CD4-positive, alpha-beta memory T cell (primary cell): ENCODE data around the gene EIF4EBP2. TPM values are rescaled to one million over a fixed set of nuclear protein-coding genes. Genes with fewer than 3 reads are reported as not detected.

Source experiments
- CTCF ChIA-PET: fragments of 350-600 bp; sonication (Branson Sonifier 250); formaldehyde crosslinking; loops from one replicate; lab custom pipeline; 2021; ENCODE audit warnings: inconsistent platforms; ENCODE audit not compliant: partially characterized antibody; lab: Charles Lee
- POLR2A ChIA-PET: fragments of 350-600 bp; sonication (Branson Sonifier 250); formaldehyde crosslinking; loops from one replicate; lab custom pipeline; 2021; ENCODE audit not compliant: partially characterized antibody; lab: Charles Lee
- DNase-seq, 5 donors: peaks; one replicate each; pipeline versions ENCODE4 v3.0.0 to v3.0.0-alpha.2; 2020 to 2022; ENCODE audit warnings: mixed read lengths in 1 of 5
- H3K27ac ChIP-seq: one replicate; pipeline ENCODE4 v1.7.0; 2013; ENCODE audit warnings: low read depth, low read length
- H3K27me3 ChIP-seq: 2 replicates; pipeline ENCODE4 v1.7.0; 2013; ENCODE audit warnings: mild to moderate bottlenecking, low read length, moderate library complexity; ENCODE audit not compliant: insufficient read depth
- H3K36me3 ChIP-seq: 2 replicates; pipeline ENCODE4 v1.7.0; 2013; ENCODE audit warnings: mild to moderate bottlenecking, low read length, moderate library complexity; ENCODE audit not compliant: insufficient read depth
- H3K4me1 ChIP-seq: 2 replicates; pipeline ENCODE4 v1.7.0; 2013; ENCODE audit warnings: mild to moderate bottlenecking, low read length, moderate library complexity; ENCODE audit not compliant: insufficient read depth
- H3K4me3 ChIP-seq, 2 donors: one replicate each; pipeline ENCODE4 v1.7.0; 2013; ENCODE audit warnings: low read length in 2 of 2, mild to moderate bottlenecking in 1 of 2
- H3K9me3 ChIP-seq, 2 donors: one replicate each; pipeline ENCODE4 v1.7.0; 2013; ENCODE audit warnings: low read length in 2 of 2, control low read depth in 1 of 2; ENCODE audit not compliant: control insufficient read depth in 1 of 2
- H3K27ac Mint-ChIP-seq, 7 donors: one replicate each; pipeline ENCODE4 v1.8.0; 2020 to 2021; ENCODE audit warnings: mixed read lengths in 7 of 7, mild to moderate bottlenecking in 6 of 7, inconsistent platforms in 3 of 7, moderate library complexity in 3 of 7
- H3K27me3 Mint-ChIP-seq, 2 donors: one replicate each; pipeline ENCODE4 v1.8.0; 2020 to 2021; ENCODE audit warnings: mixed read lengths in 2 of 2
- H3K36me3 Mint-ChIP-seq, 2 donors: one replicate each; pipeline ENCODE4 v1.8.0; 2020 to 2021; ENCODE audit warnings: mixed read lengths in 2 of 2, inconsistent platforms in 1 of 2, mild to moderate bottlenecking in 1 of 2
- H3K4me1 Mint-ChIP-seq, 4 donors: one replicate each; pipeline ENCODE4 v1.8.0; 2020 to 2021; ENCODE audit warnings: mixed read lengths in 4 of 4, mild to moderate bottlenecking in 1 of 4
- H3K4me3 Mint-ChIP-seq, 8 donors: one replicate each; pipeline ENCODE4 v1.8.0; 2020 to 2021; ENCODE audit warnings: mixed read lengths in 8 of 8, mild to moderate bottlenecking in 7 of 8, moderate library complexity in 6 of 8, inconsistent platforms in 3 of 8
- H3K9me3 Mint-ChIP-seq, 8 donors: one replicate each; pipeline ENCODE4 v1.8.0; 2020 to 2021; ENCODE audit warnings: mixed read lengths in 8 of 8, mild to moderate bottlenecking in 5 of 8, inconsistent platforms in 3 of 8, moderate library complexity in 1 of 8
- intact Hi-C: fragments of 100-400 bp; cut with micrococcal nuclease; formaldehyde crosslinking; loops from one replicate; pipeline ENCODE4 v1.15.1; 2023
- polyA plus RNA-seq, 2 donors: library from polyadenylated mRNA; unstranded; fragments of 300-500 nt; fragmentation: Illumina TruSeq; gene quantifications; one replicate each; pipeline ENCODE4 v1.2.3, GENCODE V29; 2021
- total RNA-seq, 2 experiments: library from RNA; stranded (reverse); gene quantifications; one replicate each; pipeline ENCODE4 v1.2.3, GENCODE V29; 2021

The EIF4EBP2 gene, protein sequence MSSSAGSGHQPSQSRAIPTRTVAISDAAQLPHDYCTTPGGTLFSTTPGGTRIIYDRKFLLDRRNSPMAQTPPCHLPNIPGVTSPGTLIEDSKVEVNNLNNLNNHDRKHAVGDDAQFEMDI
- total RNA-seq (10 to 100 TPM; 54.5 to 56.9 TPM), polyA plus RNA-seq (10 to 100 TPM; 67.7 to 83.9 TPM)

DNA sequence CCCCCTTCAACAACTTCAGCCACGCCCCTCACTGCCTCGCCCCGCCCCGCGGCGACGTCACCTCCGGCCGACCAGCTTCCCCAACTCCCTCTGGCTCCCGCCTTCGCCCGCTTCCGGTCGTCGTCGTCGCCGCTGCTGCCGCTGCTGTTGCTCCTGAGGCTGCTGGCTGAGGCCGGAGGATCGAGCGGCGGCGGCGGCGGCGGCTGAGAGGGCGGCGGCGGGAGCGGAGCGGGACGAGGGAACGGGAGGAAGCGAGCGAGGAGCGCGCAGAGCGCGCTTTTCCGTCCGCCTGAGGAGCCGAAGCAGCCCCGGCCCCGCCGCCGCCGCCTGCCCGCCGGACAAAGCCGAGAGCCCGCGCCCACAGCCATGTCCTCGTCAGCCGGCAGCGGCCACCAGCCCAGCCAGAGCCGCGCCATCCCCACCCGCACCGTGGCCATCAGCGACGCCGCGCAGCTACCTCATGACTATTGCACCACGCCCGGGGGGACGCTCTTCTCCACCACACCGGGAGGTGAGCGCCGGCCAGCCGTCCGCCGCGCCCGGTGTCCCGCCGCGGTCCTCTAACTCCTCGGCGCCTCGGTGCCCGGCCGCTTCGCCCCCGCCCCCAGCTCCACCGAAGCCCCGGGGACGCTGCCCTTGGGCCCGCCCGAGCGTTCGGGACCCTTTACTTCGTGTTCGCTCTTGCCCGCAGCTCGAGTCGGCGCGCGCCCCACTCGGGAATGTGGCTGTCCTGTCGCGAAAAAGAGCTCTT lies at the start of gene EIF4EBP2:
TSS of gene EIF4EBP2 (plus strand) at position 110 of the 751 bp plus-strand sequence. CDS start at position 367, 257 bp downstream.
- DNase-seq: peak; percentile 95 to 99 (median 96)
- Mint-ChIP-seq H3K4me3 (peak within 1 kb of the TSS; percentile 92 to 98 (median 98)), H3K27ac (peak within 1 kb of the TSS; percentile 87 to 97 (median 95)), H3K36me3 (peaks cover 20 to 28% of the 10 kb centered on the region in 2 donors), H3K9me3 (no peaks in the 10 kb centered on the region), H3K4me1 (peaks cover 30 to 51% (median 40%) of the 10 kb centered on the region in 4 donors), H3K27me3 (no peaks in the 10 kb centered on the region)
- Histone ChIP-seq H3K4me1 (peaks cover 32% of the 10 kb centered on the region), H3K36me3 (no peaks in the 10 kb centered on the region), H3K9me3 (no peaks in the 10 kb centered on the region), H3K27me3 (no peaks in the 10 kb centered on the region), H3K4me3 (peak within 1 kb of the TSS; percentile 32 to 78), H3K27ac (peak within 1 kb of the TSS; percentile 86)
- POLR2A ChIA-PET: interaction anchor here (0.7 to 5.1 kb wide), 34 partner anchors 10 to 483 kb away, joined by 3 to 48 read pairs (median 4); partner anchors contain the start of genes LRRC20, NODAL, PALD1 and PPA1
- intact Hi-C loops: loop anchor here (1.0 to 5.0 kb wide), 5 partner anchors 22 to 258 kb away; partner anchors contain the start of genes LRRC20, PALD1, PPA1 and TYSND1
- CTCF ChIA-PET: interaction anchor here (0.8 to 4.4 kb wide), 12 partner anchors 10 to 288 kb away, joined by 3 to 25 read pairs (median 4); partner anchors contain the start of gene TYSND1

DNA sequence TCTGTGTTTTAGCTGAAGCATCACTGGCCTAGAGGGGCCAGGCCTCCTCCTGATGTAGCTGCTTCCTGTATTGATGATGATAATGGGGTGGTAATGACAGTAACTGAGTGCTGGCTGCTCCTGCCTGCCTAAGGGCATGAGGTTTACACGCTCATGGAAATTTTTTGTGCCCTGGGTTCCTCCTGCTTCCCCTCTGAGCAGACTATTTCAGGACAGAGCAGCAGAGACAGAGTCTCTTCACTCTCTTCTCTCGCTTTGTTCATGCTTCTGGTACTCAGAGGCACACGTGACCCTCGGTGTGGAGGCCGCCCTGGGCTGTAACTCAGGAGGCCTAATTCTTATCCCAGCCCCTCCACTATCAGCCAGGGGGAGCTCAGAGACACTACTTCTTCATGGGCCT lies 49.4 kb upstream of the EIF4EBP2 start:
- H3K27me3 ChIP-seq: no peaks in the 10 kb centered on the region
- Mint-ChIP-seq H3K4me1 (peaks cover 5 to 14% (median 8%) of the 10 kb centered on the region in 4 donors), H3K4me3 (no peak overlapping the region), H3K9me3 (no peaks in the 10 kb centered on the region), H3K27me3 (peaks cover 0 to 3% of the 10 kb centered on the region in 2 donors), H3K27ac (no peak overlapping the region), H3K36me3 (no peaks in the 10 kb centered on the region)
- POLR2A ChIA-PET: no interaction called here
- H3K4me1 ChIP-seq: peaks cover 11% of the 10 kb centered on the region
- CTCF ChIA-PET: interaction anchor here (3.5 to 19.1 kb wide), 2 partner anchors 10 to 135 kb away, joined by 28 to 558 read pairs; no protein-coding TSS in a partner anchor
- no peaks in the 10 kb centered on the region for H3K9me3 ChIP-seq
- H3K36me3 ChIP-seq: no peaks in the 10 kb centered on the region
- no peak overlapping the region for H3K27ac ChIP-seq
- DNase-seq: no peak
- no peak overlapping the region for H3K4me3 ChIP-seq
- intact Hi-C loops: no loop called here

DNA sequence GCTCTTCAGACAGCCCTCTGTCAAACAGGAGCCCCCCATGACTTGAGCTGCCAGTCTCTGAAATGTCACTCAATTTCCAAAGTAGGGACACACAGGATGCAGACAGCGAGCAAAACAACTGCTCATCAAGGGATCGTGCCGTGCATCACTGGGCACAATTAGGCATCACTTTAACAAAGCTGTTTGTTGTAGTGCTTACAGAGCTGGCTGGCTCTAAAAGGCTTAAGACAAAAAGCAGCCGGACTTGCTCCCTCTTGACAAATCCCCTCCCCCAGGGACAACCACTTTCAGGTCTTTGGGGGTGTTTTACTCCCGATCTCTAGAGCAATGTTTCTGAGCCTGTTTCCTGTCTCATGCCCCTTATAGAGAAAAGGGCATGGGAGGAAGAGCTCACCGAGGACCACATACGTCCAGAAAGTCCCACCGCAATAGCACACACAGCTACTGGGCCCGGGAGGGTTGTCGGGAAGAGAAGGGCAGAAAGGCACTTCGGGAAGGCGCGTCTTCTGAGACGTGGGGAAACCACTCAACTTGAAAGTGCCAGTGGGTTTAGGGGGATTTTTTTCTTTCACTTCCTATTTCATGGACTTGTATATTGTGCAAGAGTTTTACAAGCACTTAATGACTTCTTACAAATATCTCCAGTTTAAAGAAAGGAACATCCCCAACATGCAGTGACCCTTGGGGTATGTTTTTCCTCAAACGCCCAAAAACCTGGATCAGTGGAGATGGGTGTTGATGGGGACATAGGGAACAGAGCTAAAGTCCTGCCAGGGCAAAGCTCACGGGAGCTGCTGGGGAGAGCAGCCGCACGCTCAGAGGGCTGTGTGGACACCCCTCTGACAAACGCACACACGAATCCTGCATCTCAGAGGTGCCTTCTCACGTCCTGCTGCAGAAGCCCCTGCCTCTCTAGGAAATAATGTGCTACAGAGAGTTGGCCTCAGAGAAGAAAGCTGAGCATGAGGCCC lies 48.6 kb upstream of the EIF4EBP2 start:
- no peak for DNase-seq
- H3K27me3 Mint-ChIP-seq: peaks cover 0 to 3% of the 10 kb centered on the region in 2 donors
- no peak overlapping the region for H3K27ac ChIP-seq
- peak overlapping the region in 3 of 7 donors; percentile 8 to 64 (median 57) for H3K27ac Mint-ChIP-seq
- H3K4me3 ChIP-seq: no peak overlapping the region
- H3K36me3 ChIP-seq: no peaks in the 10 kb centered on the region
- no peaks in the 10 kb centered on the region for H3K27me3 ChIP-seq
- ChIA-PET POLR2A (no interaction called here), CTCF (interaction anchor here (0.6 to 19.1 kb wide), 3 partner anchors 9 to 135 kb away, joined by 4 to 558 read pairs (median 28); no protein-coding TSS in a partner anchor)
- H3K9me3 Mint-ChIP-seq: no peaks in the 10 kb centered on the region
- no peaks in the 10 kb centered on the region for H3K9me3 ChIP-seq
- H3K4me1 Mint-ChIP-seq: peaks cover 5 to 14% (median 8%) of the 10 kb centered on the region in 4 donors
- intact Hi-C loops: no loop called here
- H3K36me3 Mint-ChIP-seq: no peaks in the 10 kb centered on the region
- peaks cover 11% of the 10 kb centered on the region for H3K4me1 ChIP-seq
- peak overlapping the region; percentile 59 to 83 (median 71) for H3K4me3 Mint-ChIP-seq

DNA sequence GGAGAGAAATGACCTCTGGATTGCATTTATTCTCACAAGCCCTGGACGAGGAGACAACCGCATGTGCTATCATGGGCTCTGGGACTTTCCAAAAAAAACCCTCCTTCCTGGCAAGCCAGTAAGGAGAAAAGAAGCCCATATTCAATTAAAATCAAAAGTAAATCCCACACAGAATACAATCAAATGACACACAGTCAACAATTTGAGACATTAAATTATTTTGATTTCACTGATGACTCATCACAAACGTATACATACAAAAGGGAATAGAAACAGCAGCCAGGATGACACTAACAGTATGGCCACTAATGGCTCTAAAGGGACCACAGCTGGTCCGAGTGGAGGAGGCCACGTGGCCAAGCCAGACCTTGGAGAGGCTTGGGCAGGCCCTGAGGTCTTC lies 46.4 kb upstream of the EIF4EBP2 start:
- no peaks in the 10 kb centered on the region for H3K27me3 ChIP-seq
- no peak overlapping the region for H3K4me3 ChIP-seq
- peaks cover 5 to 14% (median 8%) of the 10 kb centered on the region in 4 donors for H3K4me1 Mint-ChIP-seq
- H3K4me1 ChIP-seq: peaks cover 11% of the 10 kb centered on the region
- POLR2A ChIA-PET: no interaction called here
- no peaks in the 10 kb centered on the region for H3K36me3 Mint-ChIP-seq
- peaks cover 0 to 3% of the 10 kb centered on the region in 2 donors for H3K27me3 Mint-ChIP-seq
- no peaks in the 10 kb centered on the region for H3K36me3 ChIP-seq
- no peak overlapping the region for H3K27ac ChIP-seq
- peak overlapping the region in 3 of 7 donors; percentile 6 to 18 (median 11) for H3K27ac Mint-ChIP-seq
- H3K9me3 ChIP-seq: no peaks in the 10 kb centered on the region
- H3K9me3 Mint-ChIP-seq: no peaks in the 10 kb centered on the region
- H3K4me3 Mint-ChIP-seq: no peak overlapping the region
- no peak for DNase-seq
- intact Hi-C loops: no loop called here
- CTCF ChIA-PET: interaction anchor here (19.1 kb wide), 1 partner anchor 138 kb away, joined by 558 read pairs; no protein-coding TSS in a partner anchor

DNA sequence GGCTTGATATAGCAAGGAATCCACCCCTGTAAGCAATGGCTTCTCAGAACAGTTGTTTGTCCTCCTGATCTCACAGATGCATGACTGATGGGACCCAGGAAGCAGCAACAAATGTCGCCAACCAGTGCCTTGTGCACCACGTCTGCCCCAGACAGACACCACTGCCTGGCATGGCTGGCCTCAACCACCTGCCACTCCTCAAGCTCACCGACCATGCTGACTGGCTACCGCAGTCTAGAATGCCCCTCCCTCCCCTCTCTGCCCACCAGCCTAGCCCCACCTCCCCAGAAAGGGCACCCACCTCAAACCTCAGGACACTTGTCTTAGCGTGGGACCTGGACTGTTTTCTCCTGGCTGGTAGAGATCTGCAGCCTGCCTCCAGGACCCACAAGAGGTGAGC lies 45.5 kb upstream of the EIF4EBP2 start:
- no peaks in the 10 kb centered on the region for H3K9me3 ChIP-seq
- H3K27ac ChIP-seq: no peak overlapping the region
- Mint-ChIP-seq H3K27me3 (peaks cover 0 to 3% of the 10 kb centered on the region in 2 donors), H3K36me3 (no peaks in the 10 kb centered on the region), H3K9me3 (no peaks in the 10 kb centered on the region), H3K4me3 (no peak overlapping the region), H3K4me1 (peaks cover 5 to 14% (median 8%) of the 10 kb centered on the region in 4 donors), H3K27ac (no peak overlapping the region)
- POLR2A ChIA-PET: no interaction called here
- no peaks in the 10 kb centered on the region for H3K36me3 ChIP-seq
- H3K4me3 ChIP-seq: no peak overlapping the region
- no peaks in the 10 kb centered on the region for H3K27me3 ChIP-seq
- intact Hi-C loops: no loop called here
- CTCF ChIA-PET: interaction anchor here (19.1 kb wide), 1 partner anchor 139 kb away, joined by 558 read pairs; no protein-coding TSS in a partner anchor
- no peak for DNase-seq
- H3K4me1 ChIP-seq: peaks cover 11% of the 10 kb centered on the region

DNA sequence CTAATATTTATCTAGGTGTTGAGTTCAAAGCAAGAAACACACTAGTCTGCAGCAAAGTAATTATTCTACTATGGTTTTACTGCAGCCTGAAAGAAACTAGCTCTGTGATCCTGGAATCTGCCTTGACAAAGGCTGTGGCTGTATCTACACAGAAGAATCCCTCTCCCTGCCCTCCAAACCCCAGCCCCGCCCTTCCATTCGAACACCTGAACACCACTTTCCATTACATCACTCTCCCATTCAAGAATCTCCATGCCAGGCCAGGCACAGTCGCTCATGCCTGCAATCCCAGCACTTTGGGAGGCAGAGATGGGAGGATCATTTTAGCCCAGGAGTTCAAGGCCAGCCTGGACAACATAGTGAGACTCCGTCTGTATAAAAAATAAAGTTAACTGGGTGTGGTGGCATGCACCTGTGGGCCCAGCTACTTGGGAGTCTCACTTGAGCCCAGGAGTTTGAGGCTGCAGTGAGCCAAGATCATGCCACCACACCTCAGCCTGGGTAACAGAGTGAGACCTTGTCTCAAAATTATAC lies 44.9 kb upstream of the EIF4EBP2 start:
- Mint-ChIP-seq H3K27me3 (peaks cover 0 to 3% of the 10 kb centered on the region in 2 donors), H3K4me1 (peaks cover 5 to 14% (median 10%) of the 10 kb centered on the region in 4 donors), H3K36me3 (no peaks in the 10 kb centered on the region), H3K4me3 (no peak overlapping the region), H3K9me3 (no peaks in the 10 kb centered on the region), H3K27ac (peak overlapping the region in 1 of 7 donors; percentile 25)
- intact Hi-C loops: no loop called here
- DNase-seq: no peak
- H3K36me3 ChIP-seq: no peaks in the 10 kb centered on the region
- H3K27ac ChIP-seq: no peak overlapping the region
- ChIA-PET CTCF (interaction anchor here (0.7 to 19.1 kb wide), 4 partner anchors 86 to 139 kb away, joined by 3 to 558 read pairs (median 4); no protein-coding TSS in a partner anchor), POLR2A (no interaction called here)
- H3K9me3 ChIP-seq: no peaks in the 10 kb centered on the region
- no peak overlapping the region for H3K4me3 ChIP-seq
- peaks cover 14% of the 10 kb centered on the region for H3K4me1 ChIP-seq
- H3K27me3 ChIP-seq: no peaks in the 10 kb centered on the region
